GM12864 (cell line): ENCODE results near the gene CPLX1.

Experiments
- DNase-seq: peaks from one replicate; pipeline ENCODE4 v3.0.0-alpha.2; 2011; ENCODE audit warnings: low read depth
- H3K4me3 ChIP-seq: 2 replicates; pipeline ENCODE4 v1.5.1; 2011; ENCODE audit warnings: mild to moderate bottlenecking, low read depth, low read length, control low read depth
- CTCF ChIP-seq: IDR thresholded peaks from 2 replicates; pipeline ENCODE4 v1.5.1; 2011; ENCODE audit warnings: low read depth, mild to moderate bottlenecking, moderate library complexity, low read length, control low read depth, inconsistent platforms; ENCODE audit errors: missing control alignments

CPLX1 gene

GRCh38 chr4:856225-856901 is 30.4 kb upstream of the CPLX1 start:
- TF ChIP-seq CTCF = no peak
- DNase-seq = no peak
- H3K4me3 ChIP-seq = no peak overlapping the region

GRCh38 chr4:855880-856224 is 29.9 kb upstream of the CPLX1 start:
- DNase-seq = no peak
- H3K4me3 ChIP-seq = no peak overlapping the region
- TF ChIP-seq CTCF = no peak

GRCh38 chr4:854356-854755 is 28.4 kb upstream of the CPLX1 start:
- no peak for DNase-seq
- H3K4me3 ChIP-seq = no peak overlapping the region
- TF ChIP-seq CTCF = no peak

- TF ChIP-seq CTCF = no peak
- H3K4me3 ChIP-seq = no peak overlapping the region
- DNase-seq = no peak
Observed at GRCh38 chr4:853416-853781, 27.5 kb upstream of the CPLX1 start.

GRCh38 chr4:851701-852430 is 25.9 kb upstream of the CPLX1 start:
- no peak overlapping the region for H3K4me3 ChIP-seq
- no peak for DNase-seq
- TF ChIP-seq CTCF = no peak

GRCh38 chr4:850323-850945 is 24.5 kb upstream of the CPLX1 start:
- H3K4me3 ChIP-seq = no peak overlapping the region
- TF ChIP-seq CTCF = no peak
- DNase-seq = no peak
